ENCODE data around the gene GNA12.

Gene GNA12

DNA sequence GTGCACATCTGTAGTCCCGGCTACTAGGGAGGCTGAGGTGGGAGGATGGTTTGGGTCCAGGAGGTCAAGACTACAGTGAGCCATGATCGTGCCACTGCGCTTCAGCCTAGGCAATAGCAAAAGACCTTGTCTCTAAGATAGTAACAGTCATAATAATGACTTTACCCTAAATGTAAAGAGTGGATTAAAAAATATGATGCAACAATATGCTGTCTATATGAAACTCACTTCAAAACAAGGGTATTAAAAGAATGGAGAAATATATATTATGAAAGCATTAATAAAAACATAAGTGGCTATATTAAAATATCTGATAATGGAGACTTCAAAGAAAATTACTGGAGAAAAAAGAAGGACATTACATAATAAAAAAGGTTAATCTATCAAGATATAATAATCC is 5.7 kb downstream of the GNA12 start:
- no peak for DNase-seq (ENCODE audit: low read depth)

DNA sequence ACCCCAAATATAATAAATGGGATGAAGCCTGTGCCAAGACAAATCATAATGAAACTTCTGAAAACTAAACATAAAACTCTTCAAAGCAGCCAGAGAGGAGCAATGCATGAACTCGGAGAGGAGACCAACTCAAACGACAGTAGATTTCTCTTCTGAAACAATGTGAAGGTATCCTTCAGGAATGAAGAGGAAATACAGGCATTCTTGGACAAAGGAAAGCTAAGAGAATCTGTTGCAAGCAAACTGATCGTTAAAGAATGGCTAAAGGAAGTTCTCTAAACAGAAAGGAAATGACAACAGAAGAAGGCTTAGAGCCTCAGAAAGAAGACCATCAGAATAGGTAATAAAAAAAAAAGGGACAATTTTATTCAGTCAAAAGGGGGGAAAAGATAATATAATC is 6.6 kb downstream of the GNA12 start:
- no peak for DNase-seq (ENCODE audit: low read depth)

DNA sequence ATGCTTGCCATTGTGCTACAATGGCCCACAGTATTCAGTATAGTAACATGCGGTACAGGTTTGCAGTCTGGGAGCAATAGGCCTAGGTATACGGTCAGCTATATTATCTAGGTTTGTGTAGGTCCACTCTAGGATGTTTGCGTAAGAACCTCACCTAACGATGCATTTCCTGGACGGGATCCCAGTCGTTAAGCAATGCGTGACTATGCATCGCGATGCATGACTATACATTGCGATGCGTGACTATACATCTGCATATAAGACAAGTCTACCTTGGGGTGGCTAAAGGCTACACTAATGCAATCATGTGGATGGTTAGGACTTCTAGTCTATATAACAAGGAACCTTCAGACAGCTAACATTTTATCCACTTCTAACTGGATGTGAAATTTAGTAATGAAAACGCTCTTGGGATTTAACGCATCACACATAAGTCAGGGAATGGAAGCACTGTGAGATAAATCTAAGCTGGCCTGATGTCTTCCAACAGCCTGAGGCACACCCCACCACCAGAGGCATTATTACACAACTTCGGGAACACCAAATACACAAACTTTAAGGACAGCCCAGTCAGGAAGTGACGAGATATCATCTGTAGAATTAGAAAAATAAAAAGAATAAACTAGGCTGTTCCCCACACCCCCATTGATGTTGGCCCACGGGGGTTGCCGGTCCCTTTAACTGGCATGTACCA is 9.2 kb downstream of the GNA12 start:
- DNase-seq (ENCODE audit: low read depth): no peak

DNA sequence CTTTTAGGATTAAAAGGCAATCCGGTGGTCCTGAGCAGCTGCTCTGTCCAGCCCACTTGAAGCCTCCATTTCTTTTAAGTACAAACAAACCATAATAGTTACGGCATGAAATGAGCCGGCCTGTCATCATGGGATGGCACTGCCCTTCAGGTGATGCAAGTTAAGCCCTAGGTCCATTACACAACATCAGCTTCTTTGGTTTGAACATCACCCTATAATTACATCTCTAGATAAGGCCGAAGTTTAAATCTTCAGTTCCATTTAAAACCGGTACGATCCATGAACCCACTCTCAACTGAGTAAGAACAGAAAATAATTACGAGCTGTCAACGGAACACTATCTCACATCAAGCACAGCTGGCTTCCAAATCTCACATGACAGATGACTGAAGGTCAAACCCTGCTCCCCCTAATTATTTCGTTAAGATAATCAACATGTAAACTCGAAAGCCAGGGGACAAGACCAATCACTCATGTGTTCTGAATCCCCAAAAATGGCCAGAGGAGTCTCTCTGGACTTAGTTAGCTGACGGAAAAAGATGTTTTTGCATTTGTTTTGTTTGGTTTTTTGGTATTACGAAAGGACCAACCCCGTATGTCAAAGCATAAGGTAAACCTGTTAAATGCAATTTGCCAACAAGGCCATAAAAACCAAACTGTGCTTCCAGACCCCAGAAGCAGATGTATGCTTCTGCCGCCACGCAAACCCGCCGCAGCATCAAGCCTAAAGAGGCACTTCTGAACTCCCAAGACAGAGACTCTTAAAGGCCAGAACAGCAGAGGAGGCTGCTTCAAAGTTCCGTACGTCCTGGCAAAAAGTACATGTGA is 10.8 kb downstream of the GNA12 start:
- DNase-seq (ENCODE audit: low read depth): no peak

DNA sequence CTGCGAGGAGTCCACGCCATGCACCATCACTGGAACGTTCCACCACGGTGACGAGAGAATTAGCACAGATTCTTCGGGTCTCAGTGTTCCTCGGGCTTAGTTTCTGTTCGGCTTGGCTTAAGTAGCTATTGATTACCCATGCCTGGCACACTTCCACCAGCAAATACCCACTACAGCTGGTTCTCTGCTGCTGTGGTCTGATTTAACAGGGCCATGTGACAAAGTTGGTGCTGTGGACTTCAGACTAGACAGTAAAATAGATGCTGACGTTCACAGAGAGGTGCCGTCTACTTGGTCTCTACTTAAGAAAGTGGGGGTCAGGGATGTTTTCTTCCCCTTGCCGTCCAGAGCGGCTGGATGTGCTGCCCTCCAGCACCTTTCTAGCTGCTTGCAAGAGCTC is 11.6 kb downstream of the GNA12 start:
- no peak for DNase-seq (ENCODE audit: low read depth)

DNA sequence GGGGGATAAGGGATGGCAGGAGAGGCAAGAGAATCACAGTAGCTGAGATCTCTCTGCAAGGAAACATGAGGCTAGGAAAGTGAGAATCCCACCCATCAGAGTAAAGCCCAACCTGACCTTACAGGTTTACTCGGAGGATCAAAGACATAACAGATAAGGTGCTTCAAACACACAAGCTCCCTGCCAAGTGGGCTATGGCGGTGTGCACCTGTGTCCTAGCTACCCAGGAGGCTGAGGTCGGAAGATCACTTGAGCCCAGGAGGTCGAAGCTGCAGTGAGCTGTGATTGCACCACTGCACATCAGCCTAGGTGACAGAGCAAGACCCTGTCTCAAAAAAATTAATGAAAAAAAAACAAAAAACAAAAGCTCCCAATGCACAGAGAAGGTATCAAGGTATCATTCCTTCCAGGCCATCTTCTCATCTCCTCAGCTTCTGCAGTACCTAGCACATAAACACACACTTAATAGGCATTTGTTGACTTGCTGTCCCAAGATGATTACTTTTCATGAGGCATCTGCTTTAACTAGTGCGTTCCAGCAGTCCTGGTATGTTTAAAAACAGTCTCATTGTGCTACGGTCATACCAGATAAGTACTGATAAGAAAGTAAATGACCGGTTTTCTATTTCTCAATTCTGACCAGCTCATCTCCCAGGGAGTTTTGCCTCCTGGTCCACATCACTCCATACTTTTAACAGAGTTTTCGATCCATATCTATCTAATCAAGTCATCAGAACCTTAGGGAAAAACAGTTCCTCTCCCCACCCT is 13.3 kb downstream of the GNA12 start:
- DNase-seq (ENCODE audit: low read depth): no peak

DNA sequence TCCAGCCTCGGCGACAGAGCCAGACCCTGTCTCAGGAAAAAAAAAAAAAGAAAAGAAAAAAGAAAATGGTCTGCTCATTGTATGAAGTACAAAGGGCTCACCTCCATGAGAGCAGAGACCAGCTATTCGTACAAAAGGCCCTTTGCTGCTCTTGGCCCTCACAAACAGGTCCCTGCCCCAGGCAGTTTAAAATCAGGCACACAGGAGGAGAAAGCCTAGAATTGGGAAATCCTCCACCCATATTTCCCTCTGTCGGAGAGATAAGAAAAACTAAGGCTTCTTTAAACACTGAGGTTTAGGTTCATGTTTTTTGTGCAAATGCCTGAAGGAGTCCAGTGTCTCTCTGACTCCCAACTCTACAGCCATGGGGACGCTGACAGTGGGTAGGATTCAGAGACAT is 15.1 kb downstream of the GNA12 start:
- no peak for DNase-seq (ENCODE audit: low read depth)

DNA sequence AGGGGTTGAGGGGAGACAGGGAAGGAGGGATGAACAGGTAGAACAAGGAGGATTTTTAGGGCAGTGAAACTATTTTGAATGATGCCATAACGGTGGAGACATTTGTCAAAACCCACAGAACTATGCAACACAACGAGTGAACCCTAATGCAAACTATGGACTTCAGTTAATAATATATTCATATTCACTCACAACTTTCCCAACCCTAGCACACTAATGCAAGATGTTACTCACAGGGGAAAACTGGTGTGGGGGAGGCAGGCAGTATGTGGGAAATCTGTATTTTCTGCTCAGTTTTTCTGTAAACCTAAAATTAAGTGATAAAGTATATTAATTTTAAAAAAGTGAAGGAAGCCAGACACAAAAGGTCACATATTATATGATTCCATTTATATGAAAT is 17.3 kb downstream of the GNA12 start:
- no peak for DNase-seq (ENCODE audit: low read depth)

DNA sequence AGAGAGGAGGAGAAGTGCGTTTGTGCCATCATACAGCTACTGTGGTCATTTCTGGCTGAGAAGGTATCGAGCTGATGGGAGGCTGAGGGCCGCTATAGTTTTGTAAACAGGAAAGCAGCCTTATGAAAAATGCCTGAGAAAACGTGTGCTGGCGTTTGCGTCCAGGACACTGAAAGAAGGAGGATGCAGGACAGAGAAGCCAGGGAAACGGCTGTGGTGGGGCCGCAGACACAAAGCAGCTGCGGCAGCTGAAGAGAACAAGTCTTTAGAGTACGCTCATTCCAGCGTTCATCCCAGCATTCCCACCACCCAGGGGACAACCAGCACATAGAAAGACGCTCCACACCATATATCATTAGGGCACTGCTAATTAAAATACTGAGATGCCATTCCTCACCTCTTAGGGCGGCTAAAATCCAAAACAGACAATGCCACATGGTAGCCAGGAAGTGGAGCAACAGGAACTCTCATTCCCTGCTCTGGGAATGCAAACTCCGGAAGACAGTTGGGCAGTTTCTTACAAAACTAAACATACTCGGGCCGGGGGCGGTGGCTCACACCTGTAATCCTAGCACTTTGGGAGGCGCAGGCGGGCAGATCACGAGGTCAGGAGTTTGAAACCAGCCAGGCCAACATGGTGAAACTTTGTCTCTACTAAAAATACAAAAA is 18.4 kb downstream of the GNA12 start:
- DNase-seq (ENCODE audit: low read depth): no peak

DNA sequence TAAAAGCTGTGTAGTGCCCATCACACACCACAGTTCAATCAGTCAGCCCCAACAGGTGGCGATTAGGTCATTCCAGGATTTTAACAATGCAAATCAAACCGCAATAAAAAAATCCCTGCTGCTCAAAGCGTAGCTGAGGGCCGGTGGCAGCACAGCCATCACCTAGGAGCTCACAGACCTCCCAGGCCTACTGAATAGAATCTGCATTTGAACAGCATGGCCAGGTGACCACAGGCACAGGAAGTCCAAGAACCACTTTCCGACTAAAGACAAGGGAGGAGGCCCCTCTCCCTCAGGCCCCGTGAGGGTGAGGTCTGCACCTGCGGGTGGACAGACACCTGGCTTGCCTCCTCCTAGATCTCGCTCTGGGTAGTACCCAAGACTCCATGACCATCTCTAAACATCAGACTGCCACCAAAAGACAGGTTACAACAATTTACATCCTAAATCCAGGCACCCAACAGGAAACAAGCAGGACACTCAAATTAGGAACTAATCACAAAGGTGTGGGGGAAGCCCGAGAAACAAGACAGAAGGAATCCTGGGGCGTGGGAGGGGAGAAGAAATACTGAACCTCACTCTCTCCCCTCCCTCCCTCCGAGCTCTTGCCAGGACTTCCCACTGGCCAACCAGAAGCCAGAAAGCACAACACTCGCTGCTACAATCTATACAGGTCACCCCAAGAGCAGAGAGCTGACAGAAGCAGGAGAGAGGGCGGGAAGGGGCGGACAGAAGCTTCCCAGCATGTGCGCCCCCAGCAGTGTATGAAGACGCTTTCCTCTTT is 19.2 kb downstream of the GNA12 start:
- DNase-seq (ENCODE audit: low read depth): no peak

DNA sequence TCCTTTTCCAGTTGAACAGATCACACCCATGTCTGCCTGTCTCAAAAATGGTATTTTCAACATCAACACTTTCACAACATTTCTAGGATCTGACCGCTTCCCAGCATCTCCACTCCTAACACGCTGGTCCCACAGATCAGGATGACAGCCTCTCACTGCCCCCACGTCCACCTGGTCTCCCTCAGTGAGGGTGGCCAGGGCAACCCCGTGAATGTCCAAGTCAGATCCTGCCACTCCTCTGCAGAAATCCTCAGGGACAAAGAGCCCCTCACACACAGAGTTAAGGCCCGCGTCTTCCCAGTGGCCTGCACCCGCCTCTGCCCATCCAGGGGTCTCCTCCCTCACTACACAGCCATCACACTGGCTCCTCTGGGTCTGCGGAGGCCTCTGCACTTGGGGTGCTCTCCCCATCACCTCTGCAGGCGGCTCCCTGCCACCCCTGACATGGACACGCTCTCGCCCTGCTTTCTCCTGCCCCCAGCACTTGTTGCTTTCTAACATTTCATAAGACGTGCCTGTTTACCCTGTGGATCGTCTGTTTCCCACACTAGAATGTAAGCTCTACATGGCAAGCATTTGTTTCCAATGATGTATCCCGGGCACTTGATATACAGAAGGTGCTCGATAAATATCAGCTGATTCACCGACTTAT is 20.0 kb downstream of the GNA12 start:
- DNase-seq (ENCODE audit: low read depth): no peak

DNA sequence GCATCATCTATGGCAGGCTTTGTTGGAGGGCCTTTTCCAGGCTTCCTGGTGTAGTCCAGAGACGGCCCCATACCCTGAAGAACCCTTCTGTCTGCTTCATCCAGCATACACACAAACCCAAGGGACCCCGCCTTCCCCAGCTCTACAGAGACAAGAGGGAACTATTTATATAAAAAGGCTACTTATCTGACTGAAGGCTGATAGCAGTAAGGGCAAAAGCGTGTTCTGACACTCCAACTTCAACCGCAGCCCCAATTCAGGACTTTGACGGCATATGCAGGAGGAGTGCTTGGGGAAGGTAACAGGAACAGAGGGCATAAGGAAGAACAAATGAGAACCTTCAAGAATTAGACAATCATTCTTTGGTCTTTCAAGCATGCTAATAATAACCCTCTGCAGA is 21.0 kb downstream of the GNA12 start:
- no peak for DNase-seq (ENCODE audit: low read depth)

DNA sequence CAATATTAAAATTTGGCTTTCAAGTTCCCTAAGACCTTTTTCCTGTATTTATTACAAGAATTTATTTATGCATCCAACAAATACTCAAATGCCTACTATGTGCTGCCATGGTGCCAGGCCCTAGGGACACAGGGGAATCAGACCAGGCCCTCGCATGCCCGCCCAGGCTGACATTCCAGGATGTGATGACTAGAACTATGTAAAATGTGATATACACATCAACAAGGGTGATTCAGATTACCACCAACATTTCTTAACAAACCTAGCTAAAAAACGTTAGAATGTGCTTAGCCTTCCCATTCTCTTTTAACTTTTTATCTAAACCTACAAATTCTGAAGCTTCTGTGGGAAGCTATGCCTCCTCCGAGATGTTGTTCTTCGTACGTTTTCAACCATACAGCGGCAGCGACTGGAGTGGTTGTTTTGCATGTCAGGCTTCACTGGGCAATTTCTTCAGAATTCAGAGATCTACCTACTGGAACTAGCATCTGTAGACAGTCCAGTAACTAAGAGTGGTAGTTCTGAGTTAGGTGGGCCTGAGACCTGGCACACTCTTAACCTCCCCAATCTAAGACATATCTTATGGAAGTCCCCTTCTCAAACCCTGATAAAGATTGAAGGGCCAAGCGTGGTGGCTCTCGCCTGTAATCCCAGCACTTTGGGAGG is 22.1 kb downstream of the GNA12 start:
- DNase-seq (ENCODE audit: low read depth): no peak

DNA sequence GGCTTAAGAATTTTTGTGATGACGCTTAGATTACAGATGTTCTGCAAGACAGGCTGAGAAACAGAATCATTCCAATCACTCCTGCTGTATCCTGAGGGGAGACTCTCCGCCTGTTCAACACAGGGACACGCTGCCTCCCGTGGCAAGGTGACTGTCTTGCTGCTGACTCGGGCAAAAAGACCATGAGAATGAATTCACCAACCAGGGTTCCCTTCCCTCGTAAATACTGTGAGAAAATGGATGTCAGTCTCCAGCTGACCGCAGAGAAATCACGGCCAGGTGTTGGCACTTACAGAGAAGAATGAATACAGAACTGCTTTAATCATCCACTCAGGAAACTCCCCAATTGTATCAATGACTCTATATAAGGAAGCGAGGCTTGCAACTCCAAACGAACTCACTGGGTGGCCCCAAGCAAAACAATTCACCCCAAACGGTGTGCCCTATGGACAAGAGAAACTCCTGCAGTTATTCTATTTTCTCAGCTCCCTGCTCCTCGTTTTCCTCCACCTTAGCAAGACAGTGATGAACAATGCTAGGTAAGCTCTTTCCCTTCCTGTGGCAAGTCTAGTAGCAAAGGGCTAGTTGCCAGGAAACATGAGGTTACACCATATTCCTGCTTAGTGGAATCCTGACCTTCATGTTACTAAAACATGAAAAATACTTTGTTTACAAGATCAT is 22.8 kb downstream of the GNA12 start:
- no peak for DNase-seq (ENCODE audit: low read depth)

DNA sequence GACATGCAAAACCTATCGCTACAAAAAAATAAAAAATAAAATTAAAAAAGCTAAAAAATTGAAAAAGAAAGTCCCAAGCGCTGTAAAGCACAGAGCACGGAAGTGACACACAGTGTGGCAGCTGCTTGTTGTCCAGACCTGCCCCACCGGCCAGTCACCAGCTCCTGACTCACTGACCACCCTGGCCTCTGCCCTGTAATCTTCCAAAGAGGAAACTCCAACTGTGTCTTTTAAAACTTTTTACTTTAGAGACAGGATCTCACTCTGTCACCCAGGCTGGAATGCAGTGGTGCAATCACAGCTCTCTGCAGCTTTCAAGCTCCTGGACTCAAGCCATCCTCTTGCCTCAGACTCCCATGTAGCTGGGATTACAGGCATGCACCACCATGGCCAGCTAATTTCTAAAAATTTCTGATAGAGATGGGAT is 23.6 kb downstream of the GNA12 start:
- no peak for DNase-seq (ENCODE audit: low read depth)

DNA sequence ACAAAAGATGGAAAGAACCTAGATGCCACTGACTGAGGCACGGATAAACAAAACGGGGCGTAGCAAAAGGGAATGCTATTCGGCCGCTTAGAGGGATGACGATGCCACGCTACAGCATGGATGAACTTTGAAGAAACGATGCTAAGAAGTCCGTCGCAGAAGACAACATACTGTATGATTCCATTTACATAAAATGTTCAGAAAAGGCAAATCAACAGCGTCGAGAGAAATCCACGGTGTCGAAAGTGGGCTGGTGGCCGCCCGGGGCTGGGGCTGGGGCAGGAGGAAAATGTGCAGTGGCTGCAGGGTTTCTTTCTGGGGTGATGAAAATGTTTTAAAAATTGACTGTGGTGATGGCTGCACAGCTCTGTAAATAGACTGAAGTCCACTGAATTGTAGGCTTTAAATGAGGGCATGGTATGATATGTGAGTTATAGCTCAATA is 24.1 kb downstream of the GNA12 start:
- DNase-seq (ENCODE audit: low read depth): no peak

DNA sequence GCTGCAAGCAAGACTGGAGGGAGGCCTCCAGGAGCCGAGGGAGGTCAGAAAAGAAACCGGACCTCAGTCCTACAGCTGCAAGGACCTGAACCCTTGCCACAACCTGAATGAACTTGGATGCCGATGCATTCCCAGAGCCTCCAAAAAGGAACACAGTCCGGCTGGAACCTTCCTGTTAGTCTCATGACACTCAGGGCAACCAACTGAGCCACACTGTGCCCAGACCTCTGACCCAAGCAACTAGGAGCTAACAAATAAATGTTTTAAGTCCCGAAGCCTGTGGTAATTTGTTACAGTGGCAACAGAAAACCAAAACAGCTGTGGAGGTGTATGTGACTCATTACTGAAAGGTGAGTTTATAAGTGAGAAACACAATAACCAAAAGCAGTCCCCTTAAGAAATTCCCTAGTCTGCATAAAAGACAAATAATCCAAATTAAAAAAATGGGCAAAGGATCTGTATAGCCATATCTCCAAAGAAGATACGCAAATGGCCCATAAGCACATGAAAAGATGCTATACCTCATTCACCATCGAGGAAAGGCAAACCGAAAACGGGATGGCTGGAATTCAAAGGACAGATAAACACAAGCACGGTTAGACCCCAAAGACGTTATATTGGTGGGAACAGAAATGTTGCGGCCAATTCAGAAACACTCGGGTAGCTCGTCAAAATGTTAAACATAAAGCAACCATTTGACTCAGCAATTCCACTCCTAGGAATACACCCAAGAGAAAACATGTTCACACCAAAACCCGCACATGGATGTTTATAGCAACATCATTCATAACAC is 24.8 kb downstream of the GNA12 start:
- no peak for DNase-seq (ENCODE audit: low read depth)

DNA sequence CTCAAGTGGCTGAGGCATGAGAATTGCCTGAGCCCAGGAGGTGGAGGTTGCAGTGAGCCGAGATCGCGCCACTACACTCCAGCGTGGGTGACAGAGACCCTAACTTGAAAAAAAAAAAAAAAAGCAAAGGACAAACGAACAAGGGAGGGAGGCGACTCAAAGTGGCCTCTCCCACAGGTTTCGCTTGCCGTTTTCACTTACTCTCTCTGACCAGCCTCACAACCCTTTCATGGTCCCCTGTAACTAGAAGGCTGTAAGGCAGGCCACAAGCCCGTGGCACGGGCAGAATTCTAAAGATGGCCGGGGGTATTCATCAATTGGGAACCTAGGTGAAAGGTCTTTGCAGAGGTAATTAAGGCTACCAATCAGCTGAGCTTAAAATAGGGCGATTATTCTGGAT is 25.5 kb downstream of the GNA12 start:
- no peak for DNase-seq (ENCODE audit: low read depth)

DNA sequence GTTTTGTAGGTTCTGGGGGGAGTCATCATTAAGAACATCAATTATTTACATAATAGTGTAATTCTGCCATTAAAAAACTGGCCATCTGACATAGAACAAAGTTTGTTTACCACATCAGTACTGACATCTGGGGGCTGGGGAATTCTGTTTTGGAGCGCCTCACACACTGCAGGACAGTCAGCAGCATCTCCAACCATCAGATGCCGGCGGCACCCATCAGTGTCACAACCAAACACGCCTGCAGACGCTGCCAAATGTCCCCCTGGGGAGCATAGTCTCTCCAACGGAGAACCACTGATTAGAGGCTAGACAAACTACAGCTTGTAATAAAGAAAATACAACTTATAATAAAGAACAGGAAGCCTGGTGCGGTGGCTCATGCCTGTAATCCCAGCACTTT is 26.0 kb downstream of the GNA12 start:
- no peak for DNase-seq (ENCODE audit: low read depth)
